ENCODE measurements around the gene SETD5. TPM values are rescaled to one million over a fixed set of nuclear protein-coding genes. Genes with fewer than 3 reads are reported as not detected.

The SETD5 gene
- total RNA-seq, 2 donors from 2014 or later = 261 to 289 TPM

DNA sequence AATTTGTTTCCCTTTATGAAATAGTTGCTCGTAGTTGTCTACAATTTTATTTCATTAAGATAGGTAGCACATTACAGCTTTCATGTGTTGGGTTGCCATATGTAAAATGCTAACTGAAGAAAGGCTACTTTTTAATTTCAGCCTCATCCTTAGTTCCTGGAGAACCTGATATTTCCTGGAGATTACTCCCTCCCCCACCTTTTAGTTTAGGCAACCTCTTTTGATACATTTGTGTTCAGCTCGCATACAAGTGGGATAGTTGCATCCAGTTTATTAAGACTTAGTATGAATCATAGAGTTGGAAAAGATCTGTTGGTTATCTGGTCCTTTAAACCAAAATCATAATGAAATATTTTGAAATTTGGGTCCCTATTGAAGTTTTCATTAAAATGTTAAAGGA, 6.0 kb downstream of the SETD5 start:
- Histone ChIP-seq H3K4me3 (ENCODE audit: low read length) (peak overlapping the region; percentile 88), H3K27ac (ENCODE audit: low read depth, low read length) (peak overlapping the region; percentile 91), H3K27me3 (ENCODE audit: control insufficient read depth, insufficient read depth, low read length, poor library complexity, severe bottlenecking) (no peaks in the 10 kb centered on the region), H3K36me3 (ENCODE audit: control insufficient read depth, insufficient read depth, low read length) (no peaks in the 10 kb centered on the region), H3K4me1 (ENCODE audit: control insufficient read depth, insufficient read depth, low read length) (peaks cover 6% of the 10 kb centered on the region), H3K9me3 (ENCODE audit: control insufficient read depth, low read length) (no peaks in the 10 kb centered on the region), H3K9ac (ENCODE audit: extremely low read depth, low read length, poor library complexity, severe bottlenecking) (peak overlapping the region; percentile 42)
- WGBS, 2 experiments (ENCODE audit: insufficient coverage in 1 of 2, insufficient read length in 1 of 2) = 60% methylated on average over 2 of the region's 2 CpGs; no CpG with 5 or more reads in 1 of the 2 experiments
- TF ChIP-seq, protein P1, sequence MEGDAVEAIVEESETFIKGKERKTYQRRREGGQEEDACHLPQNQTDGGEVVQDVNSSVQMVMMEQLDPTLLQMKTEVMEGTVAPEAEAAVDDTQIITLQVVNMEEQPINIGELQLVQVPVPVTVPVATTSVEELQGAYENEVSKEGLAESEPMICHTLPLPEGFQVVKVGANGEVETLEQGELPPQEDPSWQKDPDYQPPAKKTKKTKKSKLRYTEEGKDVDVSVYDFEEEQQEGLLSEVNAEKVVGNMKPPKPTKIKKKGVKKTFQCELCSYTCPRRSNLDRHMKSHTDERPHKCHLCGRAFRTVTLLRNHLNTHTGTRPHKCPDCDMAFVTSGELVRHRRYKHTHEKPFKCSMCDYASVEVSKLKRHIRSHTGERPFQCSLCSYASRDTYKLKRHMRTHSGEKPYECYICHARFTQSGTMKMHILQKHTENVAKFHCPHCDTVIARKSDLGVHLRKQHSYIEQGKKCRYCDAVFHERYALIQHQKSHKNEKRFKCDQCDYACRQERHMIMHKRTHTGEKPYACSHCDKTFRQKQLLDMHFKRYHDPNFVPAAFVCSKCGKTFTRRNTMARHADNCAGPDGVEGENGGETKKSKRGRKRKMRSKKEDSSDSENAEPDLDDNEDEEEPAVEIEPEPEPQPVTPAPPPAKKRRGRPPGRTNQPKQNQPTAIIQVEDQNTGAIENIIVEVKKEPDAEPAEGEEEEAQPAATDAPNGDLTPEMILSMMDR (conservative IDR thresholded peaks at IDR 0.05) = no peak
- Mint-ChIP-seq H3K9me3 (no peaks in the 10 kb centered on the region), H3K4me3 (peak overlapping the region; percentile 97), H3K36me3 (ENCODE audit: low read depth) (peaks cover 4% of the 10 kb centered on the region), H3K27ac (peak overlapping the region; percentile 93), H3K27me3 (ENCODE audit: insufficient read depth) (no peaks in the 10 kb centered on the region), H3K4me1 (peaks cover 58% of the 10 kb centered on the region)
- no peak for DNase-seq

DNA sequence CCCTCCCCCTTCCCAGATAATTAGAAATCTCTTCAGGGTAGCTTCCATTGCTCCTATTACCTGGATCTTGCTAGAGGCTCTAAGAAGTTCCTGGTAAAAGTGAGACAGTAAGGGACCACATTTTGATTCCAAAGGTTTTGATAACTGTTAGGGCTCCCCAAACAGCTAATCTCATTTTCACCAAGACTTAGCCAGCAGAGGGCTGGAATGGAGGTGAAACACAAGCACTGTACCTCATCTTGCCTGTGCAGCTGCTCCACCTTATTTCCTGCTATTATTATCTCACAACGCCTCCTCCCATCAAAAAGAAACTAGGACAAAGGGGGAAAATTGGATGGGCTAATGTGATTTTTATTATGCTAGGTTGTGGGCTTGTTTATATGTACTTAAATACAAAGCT, 7.3 kb downstream of the SETD5 start:
- peak overlapping the region; percentile 65 for H3K27ac ChIP-seq (ENCODE audit: low read depth, low read length)
- peaks cover 9% of the 10 kb centered on the region for H3K36me3 ChIP-seq (ENCODE audit: control insufficient read depth, insufficient read depth, low read length)
- H3K27me3 ChIP-seq (ENCODE audit: control insufficient read depth, insufficient read depth, low read length, poor library complexity, severe bottlenecking) = no peaks in the 10 kb centered on the region
- peak overlapping the region; percentile 88 for H3K4me3 ChIP-seq (ENCODE audit: low read length)
- no CpG with 5 or more reads among the region's 1 CpG for WGBS, 2 experiments (ENCODE audit: insufficient coverage in 1 of 2, insufficient read length in 1 of 2)
- H3K9ac ChIP-seq (ENCODE audit: extremely low read depth, low read length, poor library complexity, severe bottlenecking) = no peak overlapping the region
- H3K36me3 Mint-ChIP-seq (ENCODE audit: low read depth) = peaks cover 13% of the 10 kb centered on the region
- H3K4me3 Mint-ChIP-seq = peak overlapping the region; percentile 30
- H3K9me3 Mint-ChIP-seq = peaks cover 2% of the 10 kb centered on the region
- peaks cover 6% of the 10 kb centered on the region for H3K4me1 ChIP-seq (ENCODE audit: control insufficient read depth, insufficient read depth, low read length)
- DNase-seq = no peak
- H3K9me3 ChIP-seq (ENCODE audit: control insufficient read depth, low read length) = peaks cover 9% of the 10 kb centered on the region
- H3K4me1 Mint-ChIP-seq = peaks cover 54% of the 10 kb centered on the region
- no peaks in the 10 kb centered on the region for H3K27me3 Mint-ChIP-seq (ENCODE audit: insufficient read depth)
- H3K27ac Mint-ChIP-seq = peak overlapping the region; percentile 6
- TF ChIP-seq, protein P1 (conservative IDR thresholded peaks at IDR 0.05) = peak; percentile 31

DNA sequence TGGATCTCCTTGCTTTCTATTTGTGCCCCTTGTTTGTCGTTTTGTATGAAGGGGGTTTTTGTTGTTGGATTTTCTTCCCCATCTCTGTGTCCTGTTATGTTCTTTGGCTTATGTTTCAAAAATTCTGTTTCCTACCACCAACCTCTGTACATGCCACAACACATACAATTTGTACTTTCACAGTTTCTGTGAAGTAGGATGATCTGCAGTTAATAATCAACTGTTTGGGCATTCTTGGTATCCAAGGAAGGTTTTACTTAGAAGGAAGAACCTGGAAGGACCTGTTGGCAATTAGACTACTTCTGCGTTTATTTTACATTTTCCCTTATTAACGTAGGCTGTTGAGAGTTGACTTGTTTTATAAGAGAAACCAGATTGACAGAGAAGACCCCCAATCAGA, 8.3 kb downstream of the SETD5 start:
- TF ChIP-seq, protein P1 (conservative IDR thresholded peaks at IDR 0.05) = no peak
- Mint-ChIP-seq H3K4me3 (no peak overlapping the region), H3K4me1 (peaks cover 44% of the 10 kb centered on the region), H3K27me3 (ENCODE audit: insufficient read depth) (no peaks in the 10 kb centered on the region), H3K9me3 (peaks cover 6% of the 10 kb centered on the region), H3K27ac (peak overlapping the region; percentile 7), H3K36me3 (ENCODE audit: low read depth) (peaks cover 22% of the 10 kb centered on the region)
- WGBS, 2 experiments (ENCODE audit: insufficient coverage in 1 of 2, insufficient read length in 1 of 2) = 96 to 100% methylated on average over 2 to 3 of the region's 3 CpGs
- DNase-seq = no peak
- peaks cover 6% of the 10 kb centered on the region for H3K4me1 ChIP-seq (ENCODE audit: control insufficient read depth, insufficient read depth, low read length)
- H3K27me3 ChIP-seq (ENCODE audit: control insufficient read depth, insufficient read depth, low read length, poor library complexity, severe bottlenecking) = no peaks in the 10 kb centered on the region
- peak overlapping the region; percentile 88 for H3K4me3 ChIP-seq (ENCODE audit: low read length)
- no peak overlapping the region for H3K27ac ChIP-seq (ENCODE audit: low read depth, low read length)
- peaks cover 12% of the 10 kb centered on the region for H3K9me3 ChIP-seq (ENCODE audit: control insufficient read depth, low read length)
- H3K36me3 ChIP-seq (ENCODE audit: control insufficient read depth, insufficient read depth, low read length) = peaks cover 14% of the 10 kb centered on the region
- no peak overlapping the region for H3K9ac ChIP-seq (ENCODE audit: extremely low read depth, low read length, poor library complexity, severe bottlenecking)

Data from endodermal cell (in vitro differentiated cells).